ENCODE measurements around the gene FAM131B. TPM values are rescaled to one million over a fixed set of nuclear protein-coding genes. Genes with fewer than 3 reads are reported as not detected.

The FAM131B gene
- total and polyA plus RNA-seq, 2 of the 8 experiments (the other 6 are each of a cell fraction or from before 2014, with no cell fraction given), result 23.1 to 38.2 TPM

DNA sequence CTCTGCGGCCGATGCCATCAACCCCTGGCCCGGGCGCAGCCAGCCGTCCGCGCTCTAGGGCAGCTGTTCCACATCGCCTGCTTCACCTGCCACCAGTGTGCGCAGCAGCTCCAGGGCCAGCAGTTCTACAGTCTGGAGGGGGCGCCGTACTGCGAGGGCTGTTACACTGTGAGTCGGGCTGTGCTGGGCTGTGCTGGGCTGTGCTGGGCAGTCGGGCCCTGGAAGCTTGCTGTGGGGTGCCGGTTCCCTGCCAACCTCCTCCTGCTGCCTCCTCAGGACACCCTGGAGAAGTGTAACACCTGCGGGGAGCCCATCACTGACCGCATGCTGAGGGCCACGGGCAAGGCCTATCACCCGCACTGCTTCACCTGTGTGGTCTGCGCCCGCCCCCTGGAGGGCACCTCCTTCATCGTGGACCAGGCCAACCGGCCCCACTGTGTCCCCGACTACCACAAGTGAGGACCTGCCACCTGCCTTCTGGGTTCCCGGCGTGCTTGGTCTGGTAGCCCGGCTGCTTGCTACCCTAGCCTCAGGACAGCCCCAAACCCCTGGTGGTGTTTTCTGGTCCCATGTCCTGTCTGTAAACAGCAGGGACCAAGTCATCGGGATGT is 26.1 kb upstream of the FAM131B start (continued):
- TF ChIP-seq PHF8 (conservative IDR thresholded peaks at IDR 0.05; ENCODE audit: low read depth, low read length), result no peak
- no peak for TF ChIP-seq SIRT6 (IDR thresholded peaks at IDR 0.05; ENCODE audit: low read length)
- TF ChIP-seq RBBP5 (IDR thresholded peaks at IDR 0.05; ENCODE audit: borderline replicate concordance, low read depth, low read length), result no peak
- TF ChIP-seq NRF1 (IDR thresholded peaks at IDR 0.05; ENCODE audit: low read depth, low read length), result no peak
- TF ChIP-seq NANOG (IDR thresholded peaks at IDR 0.05; ENCODE audit: insufficient read depth, low read depth, low read length, poor library complexity, severe bottlenecking), result no peak
- peak in 2 of 3 experiments; percentile 32 to 41; a peak in 2 of 4 replicates for TF ChIP-seq CTCF (IDR thresholded peaks at IDR 0.05; ENCODE audit: control extremely low read depth in 1 of 3, insufficient read depth in 1 of 3, low read depth in 1 of 3, low read length in 3 of 3)
- TF ChIP-seq EGR1 (IDR thresholded peaks at IDR 0.05; ENCODE audit: borderline replicate concordance, low read depth, low read length), result no peak
- TF ChIP-seq POLR2A (IDR thresholded peaks at IDR 0.05; ENCODE audit: control extremely low read depth in 1 of 2, low read depth in 2 of 2, low read length in 2 of 2), result peak in 1 of 2 experiments; percentile 44; a peak in 1 of 3 replicates
- TF ChIP-seq USF2 (IDR thresholded peaks at IDR 0.05; ENCODE audit: low read length), result peak; percentile 7; the same call in 1 of the 2 replicates
- no peak for TF ChIP-seq JUND (IDR thresholded peaks at IDR 0.05; ENCODE audit: low read length)
- no peak for TF ChIP-seq EZH2 (IDR thresholded peaks at IDR 0.05; ENCODE audit: low read depth, low read length, severe bottlenecking)
- peak; percentile 52 for TF ChIP-seq POLR2AphosphoS5 (IDR thresholded peaks at IDR 0.05; ENCODE audit: low read depth, low read length)
- no peak for TF ChIP-seq GTF2F1 (IDR thresholded peaks at IDR 0.05; ENCODE audit: borderline replicate concordance, low read depth, low read length)
